Neural cell (in vitro differentiated cells): Measurements from ENCODE around the gene CAV2. TPM values are rescaled to one million over a fixed set of nuclear protein-coding genes. Genes with fewer than 3 reads are reported as not detected.

Experiments
- H2AFZ ChIP-seq: fragments of 200-600, 300-800 bp; sonication (generic), shearing (Covaris generic); 2 replicates; pipeline ENCODE4 v1.6.0; 2014; ENCODE audit warnings: low read depth, mild to moderate bottlenecking, antibody characterized with exemption, low read length, moderate library complexity
- H3F3A ChIP-seq: fragments of 200-600 bp; shearing (Covaris generic); 2 replicates; pipeline ENCODE4 v1.6.1; 2016; ENCODE audit warnings: mild to moderate bottlenecking, moderate library complexity, mixed read lengths, antibody characterized with exemption, low read length; ENCODE audit not compliant: insufficient read depth, poor library complexity, severe bottlenecking
- H3K27ac ChIP-seq: fragments of 200-600, 300-800 bp; sonication (generic), shearing (Covaris generic); 2 replicates; pipeline ENCODE4 v1.5.1; 2014; ENCODE audit warnings: mild to moderate bottlenecking, low read length, moderate library complexity
- H3K27me3 ChIP-seq: fragments of 300-800, 200-600 bp; sonication (generic), shearing (Covaris generic); 2 replicates; pipeline ENCODE4 v1.6.0; 2014; ENCODE audit warnings: mild to moderate bottlenecking, low read depth, low read length, moderate library complexity; ENCODE audit not compliant: insufficient read depth
- H3K36me3 ChIP-seq: fragments of 300-800, 200-600 bp; sonication (generic), shearing (Covaris generic); 2 replicates; pipeline ENCODE4 v1.5.1; 2014; ENCODE audit warnings: mild to moderate bottlenecking, antibody characterized with exemption, low read length, moderate library complexity; ENCODE audit not compliant: insufficient read depth
- H3K4me2 ChIP-seq: fragments of 300-800, 200-600 bp; sonication (generic), shearing (Covaris generic); 2 replicates; pipeline ENCODE4 v1.6.0; 2014; ENCODE audit warnings: mild to moderate bottlenecking, low read length
- H3K4me3 ChIP-seq: fragments of 300-800, 200-600 bp; sonication (generic), shearing (Covaris generic); 2 replicates; pipeline ENCODE4 v1.5.1; 2014; ENCODE audit warnings: mild to moderate bottlenecking, low read length, moderate library complexity
- H3K79me2 ChIP-seq: fragments of 200-600 bp; shearing (Covaris generic); replicated peaks from 2 replicates; pipeline ENCODE4 v1.6.0; 2014; ENCODE audit warnings: mild to moderate bottlenecking, low read length, moderate library complexity; ENCODE audit not compliant: insufficient read depth
- H3K9ac ChIP-seq: fragments of 300-800, 200-600 bp; sonication (generic), shearing (Covaris generic); 2 replicates; pipeline ENCODE4 v1.6.1; 2016; ENCODE audit warnings: mild to moderate bottlenecking, low read length, mixed read lengths
- H3K9me2 ChIP-seq: fragments of 200-600 bp; shearing (Covaris generic); 2 replicates; pipeline ENCODE4 v1.6.1; 2016; ENCODE audit warnings: mild to moderate bottlenecking, low read length, mixed read lengths; ENCODE audit not compliant: insufficient read depth
- H3K9me3 ChIP-seq: fragments of 200-600, 300-800 bp; sonication (generic), shearing (Covaris generic); 2 replicates; pipeline ENCODE4 v1.6.1; 2016; ENCODE audit warnings: mild to moderate bottlenecking, mixed run types, low read length, moderate library complexity, mixed read lengths
- H4K20me1 ChIP-seq: fragments of 200-600 bp; shearing (Covaris generic); 2 replicates; pipeline ENCODE4 v1.6.1; 2016; ENCODE audit warnings: mild to moderate bottlenecking, mixed run types; ENCODE audit not compliant: insufficient read depth
- CTCF ChIP-seq: fragments of 450-650 bp; IDR thresholded peaks from 2 replicates; pipeline ENCODE4 v1.5.1; 2014; ENCODE audit warnings: antibody characterized with exemption, mild to moderate bottlenecking, moderate library complexity; ENCODE audit not compliant: poor library complexity, severe bottlenecking
- EP300 ChIP-seq: fragments of 450-650 bp; conservative IDR thresholded peaks from 2 replicates; pipeline ENCODE4 v1.6.1; 2014; ENCODE audit warnings: antibody characterized with exemption, mild to moderate bottlenecking, moderate library complexity; ENCODE audit not compliant: poor library complexity, severe bottlenecking
- EZH2 ChIP-seq: fragments of 200-600, 300-800 bp; shearing (Covaris generic), sonication (generic); IDR thresholded peaks from 2 replicates; pipeline ENCODE4 v1.6.1; 2014; ENCODE audit warnings: antibody characterized with exemption, low read length, borderline replicate concordance, mild to moderate bottlenecking; ENCODE audit not compliant: insufficient read depth, poor library complexity, severe bottlenecking
- MXI1 ChIP-seq: fragments of 450-650 bp; conservative IDR thresholded peaks from 2 replicates; pipeline ENCODE4 v1.6.1; 2014; ENCODE audit warnings: antibody characterized with exemption, mild to moderate bottlenecking; ENCODE audit not compliant: poor library complexity, severe bottlenecking
- POLR2AphosphoS5 ChIP-seq: IDR thresholded peaks from 2 replicates; pipeline ENCODE4 v1.6.1; 2012
- RAD21 ChIP-seq: fragments of 450-650 bp; conservative IDR thresholded peaks from 2 replicates; pipeline ENCODE4 v1.6.1; 2014; ENCODE audit warnings: antibody characterized with exemption, mild to moderate bottlenecking, moderate library complexity
- REST ChIP-seq: IDR thresholded peaks from 2 replicates; pipeline ENCODE4 v1.6.1; 2012; ENCODE audit warnings: borderline replicate concordance
- SMC3 ChIP-seq: fragments of 450-650 bp; conservative IDR thresholded peaks from 2 replicates; pipeline ENCODE4 v1.6.1; 2014; ENCODE audit warnings: antibody characterized with exemption, mild to moderate bottlenecking, moderate library complexity; ENCODE audit not compliant: poor library complexity
- TAF1 ChIP-seq: IDR thresholded peaks from 2 replicates; pipeline ENCODE4 v1.6.1; 2012; ENCODE audit warnings: low read depth
- polyA plus RNA-seq: library from polyadenylated mRNA; depleted of rRNA; stranded (reverse); fragments of >200 nt; gene quantifications from 2 replicates; pipeline ENCODE4 v1.2.3, GENCODE V29; 2014

Gene CAV2
- polyA plus RNA-seq, 1 donor from 2014 or later: not detected

- Histone ChIP-seq H3F3A (no peaks in the 10 kb centered on the region), H3K27me3 (no peaks in the 10 kb centered on the region), H3K27ac (no peak overlapping the region), H3K79me2 (no peaks in the 10 kb centered on the region), H3K9me3 (no peaks in the 10 kb centered on the region), H3K36me3 (no peaks in the 10 kb centered on the region), H2AFZ (no peak overlapping the region), H3K4me2 (no peak overlapping the region), H3K9me2 (no peaks in the 10 kb centered on the region), H4K20me1 (no peaks in the 10 kb centered on the region), H3K9ac (no peak overlapping the region), H3K4me3 (no peak overlapping the region)
- TF ChIP-seq POLR2AphosphoS5 (no peak), REST (no peak), TAF1 (no peak), EZH2 (no peak), CTCF (no peak), EP300 (no peak), SMC3 (no peak)
These were observed 10.5 kb downstream of the CAV2 start for GRCh38 chr7:116509982-116510579.

- no peaks in the 10 kb centered on the region for H3K79me2 ChIP-seq
- no peaks in the 10 kb centered on the region for H3F3A ChIP-seq
- H3K4me2 ChIP-seq: no peak overlapping the region
- H2AFZ ChIP-seq: no peak overlapping the region
- H3K9ac ChIP-seq: no peak overlapping the region
- no peaks in the 10 kb centered on the region for H3K9me3 ChIP-seq
- no peak overlapping the region for H3K27ac ChIP-seq
- H3K4me3 ChIP-seq: no peak overlapping the region
- H4K20me1 ChIP-seq: no peaks in the 10 kb centered on the region
- no peaks in the 10 kb centered on the region for H3K9me2 ChIP-seq
- H3K27me3 ChIP-seq: no peaks in the 10 kb centered on the region
- TF ChIP-seq TAF1 (no peak), SMC3 (no peak), EP300 (no peak), REST (no peak), EZH2 (no peak), POLR2AphosphoS5 (no peak), CTCF (no peak), RAD21 (no peak), MXI1 (no peak)
- H3K36me3 ChIP-seq: no peaks in the 10 kb centered on the region
These were observed 11.3 kb downstream of the CAV2 start for GRCh38 chr7:116510795-116511194.
